Measurements from ENCODE around the gene CAPN9. TPM values are rescaled to one million over a fixed set of nuclear protein-coding genes. Genes with fewer than 3 reads are reported as not detected.

The CAPN9 gene
- total and polyA plus RNA-seq, 2 donors from 2014 or later = 0.41 TPM; not detected in 1

GRCh38 chr1:230804396-230804795 is 57.2 kb downstream of the CAPN9 start:
- no peak overlapping the region for H3K27ac ChIP-seq (ENCODE audit: low read depth in 2 of 2, low read length in 2 of 2)
- H3K4me1 ChIP-seq (ENCODE audit: control insufficient read depth in 2 of 3, insufficient read depth in 2 of 3, low read depth in 1 of 3, low read length in 3 of 3) = no peaks in the 10 kb centered on the region
- DNase-seq (no peak), FAIRE-seq (no peak)
- TF ChIP-seq CTCF (IDR thresholded peaks at IDR 0.05; ENCODE audit: borderline replicate concordance, extremely low read depth, insufficient read depth) = no peak
- no peaks in the 10 kb centered on the region for H3K9me3 ChIP-seq (ENCODE audit: control insufficient read depth in 2 of 3, insufficient read depth in 1 of 3, low read length in 3 of 3)
- no peak overlapping the region for H3K4me3 ChIP-seq (ENCODE audit: low read length in 3 of 3)
- no peaks in the 10 kb centered on the region for H3K36me3 ChIP-seq (ENCODE audit: control insufficient read depth in 2 of 3, insufficient read depth in 3 of 3, low read length in 3 of 3)
- no peaks in the 10 kb centered on the region for H3K27me3 ChIP-seq (ENCODE audit: control insufficient read depth, insufficient read depth, low read length)
- intact Hi-C loops (cut with DNase I) = no loop called here
- no peak overlapping the region for H3K9ac ChIP-seq (ENCODE audit: low read length in 3 of 3)

GRCh38 chr1:230806552-230806951 is 59.4 kb downstream of the CAPN9 start:
- Histone ChIP-seq H3K4me3 (ENCODE audit: low read length in 3 of 3) (no peak overlapping the region), H3K4me1 (ENCODE audit: control insufficient read depth in 2 of 3, insufficient read depth in 2 of 3, low read depth in 1 of 3, low read length in 3 of 3) (no peaks in the 10 kb centered on the region), H3K27me3 (ENCODE audit: control insufficient read depth, insufficient read depth, low read length) (no peaks in the 10 kb centered on the region), H3K9ac (ENCODE audit: low read length in 3 of 3) (no peak overlapping the region), H3K36me3 (ENCODE audit: control insufficient read depth in 2 of 3, insufficient read depth in 3 of 3, low read length in 3 of 3) (no peaks in the 10 kb centered on the region), H3K27ac (ENCODE audit: low read depth in 2 of 2, low read length in 2 of 2) (no peak overlapping the region), H3K9me3 (ENCODE audit: control insufficient read depth in 2 of 3, insufficient read depth in 1 of 3, low read length in 3 of 3) (no peaks in the 10 kb centered on the region)
- FAIRE-seq (no peak), DNase-seq (no peak)
- TF ChIP-seq CTCF (IDR thresholded peaks at IDR 0.05; ENCODE audit: borderline replicate concordance, extremely low read depth, insufficient read depth) = no peak
- intact Hi-C loops (cut with DNase I) = no loop called here

- Histone ChIP-seq H3K27me3 (ENCODE audit: control insufficient read depth, insufficient read depth, low read length) (no peaks in the 10 kb centered on the region), H3K9ac (ENCODE audit: low read length in 3 of 3) (no peak overlapping the region), H3K4me3 (ENCODE audit: low read length in 3 of 3) (no peak overlapping the region), H3K9me3 (ENCODE audit: control insufficient read depth in 2 of 3, insufficient read depth in 1 of 3, low read length in 3 of 3) (no peaks in the 10 kb centered on the region), H3K36me3 (ENCODE audit: control insufficient read depth in 2 of 3, insufficient read depth in 3 of 3, low read length in 3 of 3) (no peaks in the 10 kb centered on the region), H3K4me1 (ENCODE audit: control insufficient read depth in 2 of 3, insufficient read depth in 2 of 3, low read depth in 1 of 3, low read length in 3 of 3) (no peaks in the 10 kb centered on the region), H3K27ac (ENCODE audit: low read depth in 2 of 2, low read length in 2 of 2) (no peak overlapping the region)
- intact Hi-C loops (cut with DNase I) = no loop called here
- no peak for DNase-seq
- no peak for TF ChIP-seq CTCF (IDR thresholded peaks at IDR 0.05; ENCODE audit: borderline replicate concordance, extremely low read depth, insufficient read depth)
- no peak for FAIRE-seq
Observed at GRCh38 chr1:230807029-230807428, 59.8 kb downstream of the CAPN9 start.

GRCh38 chr1:230807561-230808280 is 60.5 kb downstream of the CAPN9 start:
- Histone ChIP-seq H3K27me3 (ENCODE audit: control insufficient read depth, insufficient read depth, low read length) (no peaks in the 10 kb centered on the region), H3K36me3 (ENCODE audit: control insufficient read depth in 2 of 3, insufficient read depth in 3 of 3, low read length in 3 of 3) (no peaks in the 10 kb centered on the region), H3K9me3 (ENCODE audit: control insufficient read depth in 2 of 3, insufficient read depth in 1 of 3, low read length in 3 of 3) (no peaks in the 10 kb centered on the region), H3K9ac (ENCODE audit: low read length in 3 of 3) (no peak overlapping the region), H3K27ac (ENCODE audit: low read depth in 2 of 2, low read length in 2 of 2) (no peak overlapping the region), H3K4me1 (ENCODE audit: control insufficient read depth in 2 of 3, insufficient read depth in 2 of 3, low read depth in 1 of 3, low read length in 3 of 3) (no peaks in the 10 kb centered on the region), H3K4me3 (ENCODE audit: low read length in 3 of 3) (no peak overlapping the region)
- intact Hi-C loops (cut with DNase I) = no loop called here
- DNase-seq (no peak), FAIRE-seq (no peak)
- no peak for TF ChIP-seq CTCF (IDR thresholded peaks at IDR 0.05; ENCODE audit: borderline replicate concordance, extremely low read depth, insufficient read depth)
